ENCODE data around the gene PRRT3. TPM values are rescaled to one million over a fixed set of nuclear protein-coding genes. Genes with fewer than 3 reads are reported as not detected.

Gene PRRT3
- total and polyA plus RNA-seq, 2 donors (not counting 3 experiments of a cell fraction or from before 2014, with no cell fraction given) = 1.5 TPM

GRCh38 chr3:9902372-9903237 lies 49.6 kb downstream of the PRRT3 start, which contains the start of gene IL17RE:
TSS of gene IL17RE (plus strand) at chr3:9902848. CDS start at chr3:9902933, 85 bp downstream.
- no peaks in the 10 kb centered on the region for H3K9me3 ChIP-seq (replicated peaks; ENCODE audit: control insufficient read depth, insufficient read depth, low read length)
- ChIA-PET POLR2A (interaction anchor here (0.7 kb wide), 1 partner anchor 11 kb away, joined by 7 read pairs; no protein-coding TSS in a partner anchor), CTCF (interaction anchor here (0.6 to 1.9 kb wide), 9 partner anchors 9 to 420 kb away, joined by 3 to 7 read pairs (median 4); no protein-coding TSS in a partner anchor)
- DNase-seq (ENCODE audit: low read depth, low spot score) = no peak
- intact Hi-C loops (cut with micrococcal nuclease) (loop anchor here (1.0 kb wide), 2 partner anchors 12 to 14 kb away; partner anchors contain the start of gene JAGN1), dilution Hi-C loops (cut with MboI; ENCODE audit: extremely low pct_ligation_motif_present, low sequenced_read_pairs) (no loop called here)
- peaks cover 35% of the 10 kb centered on the region for H3K4me1 ChIP-seq (ENCODE audit: control insufficient read depth, extremely low read depth, insufficient read depth, low read length)
- peak within 1 kb of the TSS; percentile 13 for H2AFZ ChIP-seq (ENCODE audit: low read depth, low read length)
- peak within 1 kb of the TSS; percentile 14 for H3K9ac ChIP-seq (replicated peaks; ENCODE audit: extremely low read depth, insufficient read depth, low read length)
- no peak within 1 kb of the TSS for H3K4me3 ChIP-seq (replicated peaks in 1 of 3; ENCODE audit: insufficient read depth in 1 of 3, low read depth in 1 of 3, low read length in 3 of 3)
- no peaks in the 10 kb centered on the region for H4K20me1 ChIP-seq (replicated peaks; ENCODE audit: control insufficient read depth, extremely low read depth, insufficient read depth, low read length)
- TF ChIP-seq POLR2AphosphoS5 (IDR thresholded peaks at IDR 0.05; ENCODE audit: insufficient read depth, low read depth, low read length) = no peak
- TF ChIP-seq MYC (IDR thresholded peaks at IDR 0.05; ENCODE audit: low read depth, low read length) = no peak
- no peak for TF ChIP-seq POLR2A (IDR thresholded peaks at IDR 0.05; ENCODE audit: low read depth, low read length)
- no peak for TF ChIP-seq FOS (IDR thresholded peaks at IDR 0.05; ENCODE audit: borderline replicate concordance, insufficient read depth, low read length)
- no peak for TF ChIP-seq EZH2 (IDR thresholded peaks at IDR 0.05; ENCODE audit: borderline replicate concordance, low read depth, low read length, severe bottlenecking)
- TF ChIP-seq JUN (IDR thresholded peaks at IDR 0.05; ENCODE audit: borderline replicate concordance, insufficient read depth, insufficient read length, low read depth) = no peak
- TF ChIP-seq, protein P1, sequence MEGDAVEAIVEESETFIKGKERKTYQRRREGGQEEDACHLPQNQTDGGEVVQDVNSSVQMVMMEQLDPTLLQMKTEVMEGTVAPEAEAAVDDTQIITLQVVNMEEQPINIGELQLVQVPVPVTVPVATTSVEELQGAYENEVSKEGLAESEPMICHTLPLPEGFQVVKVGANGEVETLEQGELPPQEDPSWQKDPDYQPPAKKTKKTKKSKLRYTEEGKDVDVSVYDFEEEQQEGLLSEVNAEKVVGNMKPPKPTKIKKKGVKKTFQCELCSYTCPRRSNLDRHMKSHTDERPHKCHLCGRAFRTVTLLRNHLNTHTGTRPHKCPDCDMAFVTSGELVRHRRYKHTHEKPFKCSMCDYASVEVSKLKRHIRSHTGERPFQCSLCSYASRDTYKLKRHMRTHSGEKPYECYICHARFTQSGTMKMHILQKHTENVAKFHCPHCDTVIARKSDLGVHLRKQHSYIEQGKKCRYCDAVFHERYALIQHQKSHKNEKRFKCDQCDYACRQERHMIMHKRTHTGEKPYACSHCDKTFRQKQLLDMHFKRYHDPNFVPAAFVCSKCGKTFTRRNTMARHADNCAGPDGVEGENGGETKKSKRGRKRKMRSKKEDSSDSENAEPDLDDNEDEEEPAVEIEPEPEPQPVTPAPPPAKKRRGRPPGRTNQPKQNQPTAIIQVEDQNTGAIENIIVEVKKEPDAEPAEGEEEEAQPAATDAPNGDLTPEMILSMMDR (IDR thresholded peaks at IDR 0.05; ENCODE audit: extremely low read depth in 1 of 2, insufficient read depth in 1 of 2, low read depth in 1 of 2, low read length in 2 of 2) = no peak
- no peak for TF ChIP-seq GATA2 (IDR thresholded peaks at IDR 0.05; ENCODE audit: insufficient read depth, insufficient read length, low read depth, low read length)
- TF ChIP-seq, protein P2, sequence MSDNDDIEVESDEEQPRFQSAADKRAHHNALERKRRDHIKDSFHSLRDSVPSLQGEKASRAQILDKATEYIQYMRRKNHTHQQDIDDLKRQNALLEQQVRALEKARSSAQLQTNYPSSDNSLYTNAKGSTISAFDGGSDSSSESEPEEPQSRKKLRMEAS (IDR thresholded peaks at IDR 0.05; ENCODE audit: insufficient read depth, insufficient read length) = no peak
- no TSS peak for BruUV-seq (replicated peaks)
- peak within 1 kb of the TSS; percentile 53 for H3K27ac ChIP-seq (ENCODE audit: insufficient read depth, low read depth, low read length)
- H3K4me2 ChIP-seq (ENCODE audit: insufficient read depth, low read length) = peak within 1 kb of the TSS; percentile 38
- FAIRE-seq = no peak
- no peaks in the 10 kb centered on the region for H3K27me3 ChIP-seq (ENCODE audit: control insufficient read depth in 2 of 2, insufficient read depth in 2 of 2, low read length in 2 of 2)
- no peaks in the 10 kb centered on the region for H3K79me2 ChIP-seq (ENCODE audit: control insufficient read depth, insufficient read depth, low read length)
- no peaks in the 10 kb centered on the region for H3K36me3 ChIP-seq (ENCODE audit: control insufficient read depth in 2 of 2, extremely low read depth in 1 of 2, insufficient read depth in 2 of 2, low read length in 2 of 2)
- H3K9me1 ChIP-seq (replicated peaks; ENCODE audit: control insufficient read depth, extremely low read depth, insufficient read depth, low read length) = no peaks in the 10 kb centered on the region
